HG02885 (cell line): ENCODE measurements around the gene CPNE4.

ENCODE experiments used
- ATAC-seq: cut with Tn5 transposase; IDR thresholded peaks from one replicate; pipeline ENCODE4 v1.9.1; 2021; ENCODE audit warnings: mild to moderate bottlenecking; ENCODE audit not compliant: unreplicated experiment, poor library complexity

The CPNE4 gene

DNA sequence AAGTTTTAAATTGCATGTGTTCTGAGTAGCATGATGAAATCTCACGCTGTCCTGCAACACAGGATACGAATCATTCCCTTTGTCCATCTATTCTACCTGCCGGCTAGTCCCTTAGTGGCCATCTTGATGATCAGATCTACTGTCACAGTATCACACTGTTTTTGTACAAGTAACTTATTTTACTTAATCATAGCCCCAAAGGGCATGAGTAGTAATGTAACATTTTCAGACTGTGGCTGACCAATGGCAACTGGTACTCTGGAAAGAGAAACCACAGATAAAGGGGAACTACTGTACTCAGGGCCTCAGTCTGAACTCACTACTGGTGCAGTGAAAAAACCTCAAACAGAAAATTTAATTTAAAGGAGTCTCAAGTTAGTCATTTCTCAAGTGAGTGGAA lies 404.7 kb downstream of the CPNE4 start:
- peak; percentile 99 for ATAC-seq

DNA sequence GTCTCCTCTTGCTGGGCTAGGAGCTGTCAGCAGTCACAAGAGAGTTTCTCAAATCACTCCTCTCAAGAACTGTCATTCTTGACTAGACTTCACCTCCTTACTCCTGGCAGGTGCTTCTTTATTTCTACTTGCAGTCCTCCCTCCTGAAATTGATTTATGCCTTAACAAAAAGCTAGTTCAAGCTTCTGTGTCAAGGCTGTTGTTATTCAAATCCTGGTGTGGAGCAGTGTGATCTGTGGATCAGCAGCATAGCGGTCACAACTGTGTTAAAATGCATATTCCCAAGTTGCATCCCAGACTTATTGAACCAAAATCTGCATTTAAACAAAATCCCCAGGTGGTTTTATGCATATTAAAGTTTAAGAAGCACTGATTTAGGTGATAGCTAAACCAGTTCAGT lies 411.4 kb downstream of the CPNE4 start:
- no peak for ATAC-seq

DNA sequence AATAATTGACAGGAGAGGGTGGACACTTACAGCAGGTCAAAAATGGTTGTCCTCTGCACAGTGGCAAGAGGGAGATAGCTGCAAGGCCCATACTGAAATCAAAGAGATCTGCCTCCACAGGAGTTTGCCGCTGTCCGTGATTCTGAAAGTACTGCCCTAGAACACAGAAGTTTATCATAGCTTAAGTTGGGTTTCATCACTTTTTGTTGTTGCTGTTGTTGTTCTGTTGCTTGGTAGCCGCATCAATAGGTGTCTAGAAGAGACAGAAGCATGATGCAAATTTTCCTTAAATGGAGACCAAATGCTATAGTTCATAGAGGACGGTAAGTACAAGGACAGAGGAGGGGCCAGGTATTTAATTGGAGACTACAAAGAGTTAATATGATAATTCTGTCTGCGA lies 412.1 kb downstream of the CPNE4 start:
- no peak for ATAC-seq

DNA sequence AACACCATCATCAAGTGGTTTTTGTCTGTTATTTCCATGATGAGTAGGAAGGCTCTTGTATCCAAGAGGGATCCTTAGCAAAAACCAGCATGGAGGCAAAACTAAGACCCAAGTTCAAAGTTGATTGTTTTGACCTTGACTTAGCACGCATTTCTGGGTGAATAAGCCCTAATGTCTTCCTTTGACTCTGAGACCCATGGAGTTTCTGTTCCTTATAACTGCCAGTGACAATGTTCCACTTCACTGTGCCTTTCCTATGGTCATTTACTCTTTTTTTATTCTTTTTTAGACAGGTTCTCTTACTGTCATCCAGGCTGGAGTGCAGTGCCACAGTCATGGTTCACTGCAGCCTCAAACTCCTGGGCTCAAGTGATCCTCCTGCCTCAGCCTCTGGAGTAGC lies 413.8 kb downstream of the CPNE4 start:
- ATAC-seq, result peak; percentile 82

DNA sequence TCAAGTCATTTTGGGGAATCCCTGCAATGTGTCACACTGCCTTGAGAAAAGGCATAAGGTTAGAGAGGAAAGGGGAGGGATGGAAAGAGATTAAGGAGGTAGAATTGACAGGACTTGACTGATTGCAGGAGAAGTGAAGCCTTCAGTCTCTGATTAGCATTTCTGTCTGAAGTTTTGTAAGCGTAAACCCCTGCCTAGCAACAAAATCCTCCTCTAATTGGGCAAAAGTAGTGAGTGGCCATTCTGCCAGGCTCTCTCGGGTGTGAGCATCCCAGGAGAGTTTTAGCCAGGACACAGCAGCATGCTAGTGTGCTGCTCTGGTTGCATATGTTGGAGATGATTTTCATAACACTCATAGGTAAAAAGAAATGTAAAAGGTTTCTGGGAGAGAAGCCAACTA lies 415.0 kb downstream of the CPNE4 start:
- ATAC-seq, result no peak

DNA sequence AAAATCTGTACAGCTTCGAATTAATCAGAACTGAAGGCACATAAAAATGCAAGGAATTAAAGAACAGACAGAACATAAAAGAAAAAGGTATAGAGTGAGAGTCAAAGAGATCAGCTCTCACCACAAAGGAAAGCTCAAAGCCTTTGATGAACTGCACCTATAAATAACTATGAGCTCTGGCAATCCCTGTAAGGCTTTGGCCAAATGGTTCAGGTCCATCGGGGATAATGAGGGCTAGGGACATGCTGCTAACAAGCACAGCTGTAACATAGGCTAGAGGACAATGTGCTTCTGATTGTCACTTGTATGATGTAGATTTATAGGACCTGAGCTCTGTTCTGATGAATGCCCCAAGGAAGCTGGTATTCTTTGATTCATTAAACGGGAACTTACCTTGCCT lies 418.1 kb downstream of the CPNE4 start:
- ATAC-seq, result no peak

DNA sequence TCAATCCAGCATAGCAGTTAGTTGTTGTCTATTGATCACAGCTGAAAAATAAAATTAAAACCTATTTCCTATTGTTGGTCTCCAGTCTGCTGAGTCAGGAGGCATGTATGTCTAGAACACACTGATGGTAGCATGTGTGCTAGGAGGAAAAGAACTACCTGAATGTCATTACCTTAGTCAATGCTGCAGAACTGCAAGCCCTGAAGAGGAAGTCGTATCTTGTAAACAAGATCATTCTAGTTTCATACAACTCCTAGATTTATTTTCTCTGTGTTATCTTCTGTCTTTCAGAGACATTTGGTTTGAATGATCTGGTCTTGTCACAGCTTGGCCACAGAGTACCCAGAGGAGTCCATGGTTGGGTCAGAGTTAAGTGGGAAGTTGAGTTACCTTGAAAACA lies 422.1 kb downstream of the CPNE4 start:
- ATAC-seq, result peak; percentile 67

DNA sequence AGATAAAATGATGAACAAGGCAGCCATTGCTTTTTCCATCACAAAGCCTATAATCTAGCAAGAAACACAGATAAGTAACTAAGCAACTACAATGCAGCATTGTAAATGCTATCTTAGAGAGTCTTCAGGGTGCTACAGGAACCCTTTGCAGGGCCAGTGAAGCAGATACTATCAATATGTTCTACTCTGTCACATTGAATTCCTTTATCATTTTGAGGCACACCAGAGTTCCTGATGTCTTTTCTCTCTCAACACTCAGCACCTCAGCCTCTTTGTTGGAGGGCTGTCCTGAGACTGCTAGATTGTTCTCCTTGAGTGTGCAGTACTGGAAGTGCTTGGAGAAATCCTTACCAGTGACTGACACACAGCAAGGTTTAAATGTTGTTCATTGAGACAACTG lies 424.6 kb downstream of the CPNE4 start:
- ATAC-seq, result no peak

DNA sequence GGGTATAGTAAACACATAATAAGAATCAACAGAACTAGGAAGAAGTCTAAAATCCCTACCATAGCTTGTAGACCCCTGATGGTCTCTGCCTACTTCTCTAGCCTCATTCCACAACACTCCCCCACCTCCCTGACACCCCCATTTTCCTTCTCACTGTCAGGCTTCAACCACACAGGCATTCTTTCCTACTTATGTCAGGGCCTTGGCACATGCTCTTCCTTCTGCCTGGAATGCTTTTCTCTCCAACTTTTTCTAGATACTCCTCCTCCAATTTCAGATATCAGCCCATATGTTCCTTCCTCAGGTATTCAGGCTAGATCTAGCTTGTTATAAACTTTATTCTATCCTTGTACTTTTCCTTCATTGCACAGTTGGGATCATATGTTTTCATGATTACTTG lies 426.1 kb downstream of the CPNE4 start:
- ATAC-seq, result no peak

DNA sequence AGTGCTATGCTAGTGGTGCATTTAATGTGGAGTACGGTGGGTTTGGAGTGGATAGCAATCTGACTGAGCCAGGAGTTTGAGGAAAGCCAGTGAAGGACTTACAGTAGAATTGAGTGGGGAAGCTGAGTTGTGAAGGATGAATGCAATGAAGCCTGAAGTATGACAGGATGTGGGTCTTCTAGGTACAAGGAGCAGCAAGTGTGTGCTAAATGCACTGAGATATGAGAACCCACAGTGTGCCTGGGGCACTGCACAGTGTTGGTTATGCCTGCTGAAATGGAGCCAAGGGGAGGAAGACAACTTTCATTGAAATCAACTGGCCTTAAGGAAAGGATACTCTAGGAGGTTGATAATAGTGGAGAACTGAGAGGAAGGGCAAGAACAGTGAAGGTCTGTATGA lies 426.5 kb downstream of the CPNE4 start:
- ATAC-seq, result peak; percentile 72

DNA sequence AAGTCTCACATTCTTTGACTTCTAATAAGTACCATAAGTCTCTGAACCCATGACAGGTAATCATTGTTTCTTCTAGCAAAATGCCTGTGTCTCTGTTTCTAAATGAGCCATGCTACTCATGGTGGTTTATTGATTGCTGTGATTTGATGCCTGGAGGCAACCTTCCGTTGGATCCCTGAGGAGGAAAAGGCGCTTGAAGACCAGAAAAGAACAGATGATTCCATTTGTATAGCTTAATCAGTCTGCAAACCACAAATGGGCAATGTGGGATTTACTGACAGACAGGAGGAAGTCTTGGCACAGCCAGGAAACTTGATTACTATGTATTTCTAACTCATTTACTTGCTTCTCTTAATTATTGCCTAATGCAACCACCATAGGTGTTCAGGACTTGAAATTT lies 428.9 kb downstream of the CPNE4 start:
- no peak for ATAC-seq

DNA sequence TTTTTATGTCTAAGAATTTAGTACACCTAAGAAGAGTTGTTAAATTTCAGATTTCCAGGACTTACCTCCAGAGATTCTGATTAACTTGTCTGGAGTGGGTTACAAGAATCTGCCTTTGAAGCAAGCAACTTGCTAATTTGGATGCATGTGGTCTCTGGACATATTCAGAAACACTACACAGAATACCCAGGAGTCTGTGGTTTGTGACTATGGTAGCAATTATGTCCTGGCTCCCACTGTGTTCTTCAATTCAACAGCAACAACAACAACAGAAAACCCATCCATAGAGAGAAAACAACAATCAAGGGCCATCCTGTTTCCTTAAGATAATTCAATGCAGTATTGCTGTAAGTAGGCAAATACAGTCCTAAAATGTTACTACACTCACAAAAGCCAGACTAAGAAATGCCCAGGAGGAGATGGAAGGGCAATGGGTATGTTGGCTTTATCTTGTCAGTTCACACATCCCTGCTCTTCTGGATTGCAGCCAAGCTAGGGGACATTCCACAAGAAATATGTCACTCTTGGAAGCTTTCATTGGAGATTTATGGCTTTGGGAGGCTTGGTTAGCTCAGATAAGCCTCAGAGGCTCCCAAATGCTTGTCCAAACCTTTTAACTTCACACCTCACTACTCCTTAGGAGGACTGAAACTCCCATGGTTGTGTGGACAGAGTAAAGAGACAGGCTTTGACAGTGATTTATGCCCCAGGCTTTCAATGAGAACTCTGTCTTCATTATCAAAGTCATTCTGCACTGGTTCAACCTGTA lies 432.6 kb downstream of the CPNE4 start:
- ATAC-seq, result no peak

DNA sequence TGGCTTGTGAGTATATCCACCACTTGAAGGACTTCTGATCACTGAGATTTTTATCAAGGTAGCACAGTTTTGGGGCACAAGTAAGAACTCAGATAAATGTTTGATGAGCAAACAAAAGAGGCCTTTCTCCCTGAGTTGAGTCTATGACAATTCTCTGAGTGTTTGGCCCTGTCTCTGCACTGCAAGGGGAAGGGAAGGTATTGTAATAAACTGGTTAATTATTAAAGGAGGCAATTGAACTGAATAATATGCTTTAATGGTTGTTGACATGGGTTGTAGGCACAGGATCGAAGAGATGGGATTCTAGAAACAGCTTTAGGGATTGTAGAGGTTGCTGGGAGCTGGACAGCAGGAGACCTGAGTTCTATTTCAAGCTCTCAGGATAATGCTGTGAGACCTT lies 437.0 kb downstream of the CPNE4 start:
- no peak for ATAC-seq

DNA sequence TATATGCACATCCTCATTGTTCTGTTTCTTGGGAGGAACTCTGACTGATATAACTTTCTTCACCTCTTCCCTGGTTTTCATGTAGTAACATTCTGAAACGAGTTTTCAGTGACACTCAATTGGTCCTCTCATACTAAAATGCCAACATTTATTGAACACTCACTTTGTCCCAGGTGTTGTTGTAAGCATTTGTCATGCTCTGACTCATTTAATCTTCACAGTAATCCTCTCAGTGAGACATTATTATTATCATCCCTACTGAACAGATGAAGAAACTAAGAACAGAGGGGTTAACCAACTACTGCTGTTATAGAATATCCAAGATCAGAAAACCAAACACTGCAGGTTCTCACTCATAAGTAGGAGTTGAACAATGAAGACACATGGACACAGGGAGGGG lies 437.9 kb downstream of the CPNE4 start:
- ATAC-seq, result no peak

DNA sequence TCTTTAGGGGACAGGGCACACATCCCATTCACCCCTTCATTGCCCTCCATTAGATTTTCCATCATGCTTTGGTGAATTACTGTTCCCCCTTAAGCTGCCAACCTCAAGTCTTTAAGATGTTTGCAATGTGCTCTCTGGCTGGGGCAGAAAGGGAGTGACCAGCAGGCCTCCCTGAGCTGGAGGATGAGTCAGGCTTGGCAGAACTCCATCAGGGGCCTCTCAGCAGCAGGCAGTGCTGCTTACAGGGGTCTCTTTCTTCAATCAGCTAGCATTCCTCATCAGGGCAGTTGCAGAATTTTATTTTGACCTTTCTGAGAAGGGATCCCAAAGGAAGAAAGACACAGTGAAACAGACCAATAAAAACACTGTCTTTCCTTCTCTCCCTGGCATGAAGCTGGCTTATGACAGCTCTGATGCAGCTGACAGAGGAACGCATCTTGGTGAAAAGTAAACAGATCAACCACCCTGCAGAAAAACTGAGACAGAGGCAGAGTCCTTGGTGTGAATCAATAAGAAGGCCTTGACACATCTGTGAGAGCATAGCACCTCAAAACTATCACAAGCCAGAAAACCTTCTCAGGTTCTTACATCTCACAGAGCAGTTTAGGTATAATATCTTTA lies 443.3 kb downstream of the CPNE4 start:
- no peak for ATAC-seq

DNA sequence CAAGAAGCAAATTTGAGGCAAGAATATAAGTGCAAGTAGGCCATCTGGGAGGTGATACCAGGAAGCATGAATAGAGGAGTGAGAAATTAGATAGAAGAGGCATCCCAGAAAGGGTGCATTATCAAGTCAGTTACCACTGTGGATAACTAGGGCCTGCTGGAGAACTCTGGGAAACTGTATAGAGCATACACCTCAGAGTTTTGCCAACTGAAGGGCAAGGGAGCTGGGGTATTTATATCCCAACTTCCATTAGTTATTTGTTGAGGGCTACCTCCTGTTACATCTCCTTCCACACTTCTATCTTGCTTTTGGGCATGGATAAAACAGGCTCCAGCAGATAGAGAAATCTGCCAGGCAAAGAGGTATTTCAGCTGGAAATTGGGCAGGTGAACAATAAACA lies 448.5 kb downstream of the CPNE4 start:
- no peak for ATAC-seq

DNA sequence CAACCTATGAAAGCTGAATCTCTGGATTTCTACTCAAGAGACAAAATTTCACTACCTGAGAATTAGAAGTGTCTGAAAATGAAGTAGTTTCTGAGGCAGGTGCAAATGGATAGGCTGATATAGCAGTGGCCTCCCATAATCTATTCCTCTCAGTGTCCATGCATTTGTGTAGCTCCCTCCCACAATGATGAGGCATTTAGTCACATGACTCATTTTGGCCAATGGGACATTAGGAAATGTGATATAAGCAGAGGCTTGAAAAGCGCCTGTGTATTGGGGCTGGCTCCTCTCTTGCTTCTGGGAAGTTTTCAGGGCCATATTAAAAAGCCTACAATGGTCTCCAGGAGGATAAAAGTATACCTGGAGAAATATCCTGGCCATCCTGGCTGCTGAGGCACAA lies 452.4 kb downstream of the CPNE4 start:
- no peak for ATAC-seq

DNA sequence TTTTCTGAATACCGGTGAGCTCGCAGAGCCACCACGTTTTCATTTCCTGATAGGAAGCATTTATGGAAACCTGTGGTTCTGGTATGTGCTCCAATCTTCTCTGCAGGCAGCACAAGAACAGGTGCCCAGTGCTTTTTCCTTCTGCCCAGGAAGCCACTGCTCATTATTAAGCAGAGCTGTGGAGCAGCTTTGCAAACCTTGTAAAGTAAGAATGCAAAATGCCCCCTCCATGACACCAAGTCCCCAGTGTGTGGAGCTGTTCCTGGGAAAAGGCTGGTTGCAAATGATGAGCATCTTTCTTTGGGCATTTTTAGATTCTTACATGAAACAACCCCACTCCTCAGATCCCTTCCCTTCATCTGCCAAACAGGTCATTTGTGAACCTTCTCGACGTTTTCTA lies 466.4 kb downstream of the CPNE4 start:
- no peak for ATAC-seq

DNA sequence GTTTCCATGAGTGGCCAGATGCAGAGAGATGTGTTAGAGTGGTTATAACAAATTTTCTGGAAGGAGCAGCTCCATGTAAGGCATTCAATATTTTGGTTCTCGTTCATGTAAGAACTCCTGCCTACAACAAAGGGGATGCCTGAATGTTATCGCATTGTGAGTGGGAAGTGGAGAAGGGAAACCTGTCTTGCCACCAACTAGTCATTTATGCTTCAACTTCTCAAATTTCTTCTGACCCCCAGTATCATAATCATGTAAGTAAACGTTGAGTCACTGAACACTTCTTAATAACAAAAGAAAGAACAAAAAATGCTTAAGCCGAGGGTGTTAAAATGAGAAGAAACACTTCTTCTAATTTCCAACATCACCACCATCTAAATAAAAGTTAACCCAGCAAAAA lies 470.0 kb downstream of the CPNE4 start:
- no peak for ATAC-seq

DNA sequence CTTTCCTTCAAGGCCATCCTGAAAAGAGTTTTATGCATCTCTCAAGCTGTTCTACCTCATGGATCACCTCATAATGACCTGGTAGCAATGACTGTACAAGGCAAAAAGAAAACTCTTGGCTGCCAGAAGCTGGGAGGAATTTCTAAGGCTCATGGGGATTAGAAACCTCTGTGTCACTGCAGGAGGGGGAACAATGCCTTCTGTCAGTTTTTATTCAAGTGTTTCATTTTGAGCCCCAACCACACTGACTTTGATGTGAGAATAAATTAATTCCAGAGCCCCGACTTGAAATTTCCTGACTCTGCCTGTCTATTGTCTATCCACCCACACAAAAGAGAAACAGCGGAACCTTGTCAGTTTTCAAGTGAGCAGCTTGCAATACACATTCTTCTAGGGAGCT lies 473.3 kb downstream of the CPNE4 start:
- ATAC-seq, result no peak

DNA sequence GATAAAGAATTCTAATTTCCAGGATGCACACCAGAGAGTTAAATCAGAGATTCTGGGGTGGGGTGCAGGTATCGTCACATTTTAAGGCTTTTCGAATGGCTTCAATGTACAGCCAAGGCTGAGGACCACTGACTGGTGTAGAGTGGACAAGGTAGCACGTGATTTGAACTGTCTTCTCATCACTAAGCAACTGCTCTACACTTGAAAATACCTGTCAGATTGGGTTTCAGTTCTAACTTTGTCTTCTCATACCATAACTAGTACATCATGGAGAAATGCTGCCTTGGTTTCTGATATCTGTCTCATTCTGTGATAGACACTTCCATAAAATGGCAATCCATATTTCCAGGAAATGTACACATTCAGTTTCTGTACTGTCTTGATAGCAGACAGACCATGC lies 474.0 kb downstream of the CPNE4 start:
- peak; percentile 56 for ATAC-seq

DNA sequence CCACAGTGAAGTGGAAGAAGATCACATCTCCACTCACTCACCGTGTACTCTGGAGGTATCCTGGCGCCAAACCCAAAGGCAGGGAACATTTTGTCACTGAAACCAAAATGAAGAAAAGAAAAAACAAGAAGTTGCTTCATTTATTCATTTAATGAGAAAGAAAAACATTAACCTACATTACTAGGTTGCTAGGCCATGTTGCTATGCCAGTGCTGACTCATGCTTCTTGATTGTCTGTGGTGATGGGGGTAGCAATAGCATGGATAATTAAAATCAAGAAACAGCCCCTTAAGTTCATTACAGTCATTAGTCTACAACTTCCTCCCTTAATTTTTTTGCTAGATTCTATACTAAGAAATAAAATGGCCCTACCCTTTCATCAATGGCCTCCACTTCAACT lies 479.4 kb downstream of the CPNE4 start:
- no peak for ATAC-seq
